ENCODE results near the gene KCNMA1. TPM values are rescaled to one million over a fixed set of nuclear protein-coding genes. Genes with fewer than 3 reads are reported as not detected.

KCNMA1 gene
- total and polyA plus RNA-seq, 10 donors: 9.3 to 114 (median 51.5) TPM

DNA sequence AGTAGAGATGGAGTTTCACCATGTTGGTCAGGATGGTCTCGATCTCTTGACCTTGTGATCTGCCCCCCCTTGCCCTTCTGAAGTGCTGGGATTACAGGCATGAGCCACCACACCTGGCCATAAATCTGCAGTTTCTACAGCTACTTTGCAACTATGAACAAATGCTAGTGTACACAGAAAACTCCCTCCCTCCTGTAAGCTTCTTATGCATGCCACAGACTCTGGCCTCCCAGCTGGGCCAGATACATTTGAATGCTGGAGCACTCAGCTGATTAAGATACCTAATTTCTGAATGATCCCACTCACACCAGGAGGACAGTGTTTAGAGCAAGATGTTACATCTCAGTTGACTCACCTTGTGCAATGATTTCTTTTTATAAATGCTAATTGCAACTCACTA lies 486.2 kb downstream of the KCNMA1 start:
- intact Hi-C loops (cut with DNase I; ENCODE audit: low total_unique reads): no loop called here
- DNase-seq: no peak
- Histone ChIP-seq H3K27me3 (replicated peaks in 1 of 7) (no peaks in the 10 kb centered on the region), H3K27ac (peak overlapping the region in 4 of 8 donors; percentile 13 to 58 (median 40)), H3K4me3 (no peak overlapping the region), H3K9me3 (no peaks in the 10 kb centered on the region), H3K36me3 (no peaks in the 10 kb centered on the region), H3K4me1 (peaks cover 0 to 24% (median 4%) of the 10 kb centered on the region in 6 donors)
- TF ChIP-seq, protein P1, sequence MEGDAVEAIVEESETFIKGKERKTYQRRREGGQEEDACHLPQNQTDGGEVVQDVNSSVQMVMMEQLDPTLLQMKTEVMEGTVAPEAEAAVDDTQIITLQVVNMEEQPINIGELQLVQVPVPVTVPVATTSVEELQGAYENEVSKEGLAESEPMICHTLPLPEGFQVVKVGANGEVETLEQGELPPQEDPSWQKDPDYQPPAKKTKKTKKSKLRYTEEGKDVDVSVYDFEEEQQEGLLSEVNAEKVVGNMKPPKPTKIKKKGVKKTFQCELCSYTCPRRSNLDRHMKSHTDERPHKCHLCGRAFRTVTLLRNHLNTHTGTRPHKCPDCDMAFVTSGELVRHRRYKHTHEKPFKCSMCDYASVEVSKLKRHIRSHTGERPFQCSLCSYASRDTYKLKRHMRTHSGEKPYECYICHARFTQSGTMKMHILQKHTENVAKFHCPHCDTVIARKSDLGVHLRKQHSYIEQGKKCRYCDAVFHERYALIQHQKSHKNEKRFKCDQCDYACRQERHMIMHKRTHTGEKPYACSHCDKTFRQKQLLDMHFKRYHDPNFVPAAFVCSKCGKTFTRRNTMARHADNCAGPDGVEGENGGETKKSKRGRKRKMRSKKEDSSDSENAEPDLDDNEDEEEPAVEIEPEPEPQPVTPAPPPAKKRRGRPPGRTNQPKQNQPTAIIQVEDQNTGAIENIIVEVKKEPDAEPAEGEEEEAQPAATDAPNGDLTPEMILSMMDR (IDR thresholded peaks at IDR 0.05 in 8 of 11, conservative IDR thresholded peaks at IDR 0.05 in 3 of 11): no peak
- TF ChIP-seq POLR2AphosphoS5 (IDR thresholded peaks at IDR 0.05) (no peak), POLR2A (IDR thresholded peaks at IDR 0.05) (no peak)
- 57 to 89% (median 76%) methylated on average over 1 of the region's 1 CpG for WGBS, 5 donors

GRCh38 chr10:77149706-77150105 lies 487.9 kb downstream of the KCNMA1 start:
- no peaks in the 10 kb centered on the region for H3K36me3 ChIP-seq
- H3K9me3 ChIP-seq: no peaks in the 10 kb centered on the region
- intact Hi-C loops (cut with DNase I; ENCODE audit: low total_unique reads): no loop called here
- 62 to 81% (median 70%) methylated on average over 2 of the region's 2 CpGs for WGBS, 5 donors
- TF ChIP-seq POLR2AphosphoS5 (IDR thresholded peaks at IDR 0.05): no peak
- no peak for TF ChIP-seq POLR2A (IDR thresholded peaks at IDR 0.05)
- TF ChIP-seq, protein P1 (IDR thresholded peaks at IDR 0.05 in 8 of 11, conservative IDR thresholded peaks at IDR 0.05 in 3 of 11): no peak
- H3K27ac ChIP-seq: peak overlapping the region in 6 of 8 donors; percentile 13 to 58 (median 46)
- no peak for DNase-seq
- no peaks in the 10 kb centered on the region for H3K27me3 ChIP-seq (replicated peaks in 1 of 7)
- peaks cover 0 to 24% (median 4%) of the 10 kb centered on the region in 6 donors for H3K4me1 ChIP-seq
- no peak overlapping the region for H3K4me3 ChIP-seq

- DNase-seq: no peak
- WGBS, 5 donors: 58 to 80% (median 70%) methylated on average over 4 of the region's 4 CpGs
- TF ChIP-seq POLR2AphosphoS5 (IDR thresholded peaks at IDR 0.05): no peak
- TF ChIP-seq, protein P1 (IDR thresholded peaks at IDR 0.05 in 8 of 11, conservative IDR thresholded peaks at IDR 0.05 in 3 of 11): no peak
- intact Hi-C loops (cut with DNase I; ENCODE audit: low total_unique reads): no loop called here
- Histone ChIP-seq H3K36me3 (no peaks in the 10 kb centered on the region), H3K27me3 (replicated peaks in 1 of 7) (no peaks in the 10 kb centered on the region), H3K4me1 (peaks cover 0 to 24% (median 4%) of the 10 kb centered on the region in 6 donors), H3K27ac (peak overlapping the region in 6 of 8 donors; percentile 13 to 58 (median 46)), H3K9me3 (no peaks in the 10 kb centered on the region), H3K4me3 (no peak overlapping the region)
These were observed 488.6 kb downstream of the KCNMA1 start for GRCh38 chr10:77149001-77149400.

DNA sequence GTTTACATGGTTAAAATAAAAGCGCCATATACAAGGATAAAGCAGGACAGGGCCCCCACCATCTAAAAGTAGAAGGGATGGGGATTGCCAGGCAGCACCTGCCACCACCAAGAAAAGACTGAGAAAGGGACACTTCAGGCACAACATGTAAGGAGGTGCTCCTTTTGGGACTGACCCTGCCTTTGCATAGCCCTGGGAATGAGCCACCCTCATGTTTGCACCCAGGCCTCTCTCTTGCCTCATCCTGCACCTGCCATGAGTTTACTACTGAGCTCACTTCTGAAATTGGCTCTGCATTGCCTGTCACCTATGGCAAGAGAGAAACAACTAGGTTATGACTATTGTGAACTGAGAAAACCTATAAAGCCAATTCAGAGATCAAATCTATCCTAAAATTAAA lies 489.7 kb downstream of the KCNMA1 start:
- H3K27ac ChIP-seq: peak overlapping the region in 4 of 8 donors; percentile 39 to 58 (median 52)
- H3K4me3 ChIP-seq: no peak overlapping the region
- no peaks in the 10 kb centered on the region for H3K36me3 ChIP-seq
- no peak for DNase-seq
- TF ChIP-seq POLR2A (IDR thresholded peaks at IDR 0.05): no peak
- no peak for TF ChIP-seq POLR2AphosphoS5 (IDR thresholded peaks at IDR 0.05)
- TF ChIP-seq, protein P1 (IDR thresholded peaks at IDR 0.05 in 8 of 11, conservative IDR thresholded peaks at IDR 0.05 in 3 of 11): no peak
- intact Hi-C loops (cut with DNase I; ENCODE audit: low total_unique reads): no loop called here
- 94 to 100% (median 97%) methylated on average over 1 of the region's 1 CpG for WGBS, 5 donors
- H3K4me1 ChIP-seq: peaks cover 0 to 24% (median 3%) of the 10 kb centered on the region in 6 donors
- no peaks in the 10 kb centered on the region for H3K9me3 ChIP-seq
- H3K27me3 ChIP-seq (replicated peaks in 1 of 7): no peaks in the 10 kb centered on the region
